DND-41 (cell line): ENCODE measurements around the gene CD37.

Experiments used
- EZH2 ChIP-seq: IDR thresholded peaks from 3 replicates; pipeline ENCODE4 v1.6.1; 2012; ENCODE audit warnings: borderline replicate concordance, low read depth, mild to moderate bottlenecking, moderate library complexity, low read length, inconsistent platforms; ENCODE audit not compliant: severe bottlenecking
- TF ChIP-seq, protein P1 (sequence below): IDR thresholded peaks from 2 replicates; pipeline ENCODE4 v1.5.1; 2012; ENCODE audit warnings: borderline replicate concordance, low read length, moderate library complexity, mild to moderate bottlenecking; ENCODE audit not compliant: poor library complexity, severe bottlenecking; ENCODE audit errors: extremely low read depth

DNA sequence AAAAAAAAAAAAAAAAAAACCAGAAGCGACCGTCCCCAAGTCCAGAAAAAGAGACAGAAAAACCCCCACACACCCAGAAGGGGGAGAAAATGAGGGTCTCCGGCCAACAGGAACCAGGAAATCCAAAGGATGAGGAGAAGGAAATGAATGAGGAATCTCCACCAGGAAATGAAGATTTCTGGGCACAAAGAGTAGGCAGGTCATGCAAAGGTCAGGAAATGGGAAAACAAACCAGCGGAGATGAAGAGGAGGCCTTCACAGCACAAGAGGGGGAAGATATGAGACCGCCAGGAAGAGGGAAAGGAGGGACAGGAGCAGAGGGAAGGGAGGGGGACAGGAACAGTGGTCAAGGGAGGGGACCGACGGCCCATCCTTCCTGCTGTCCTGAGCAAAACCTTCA lies 21.2 kb downstream of the CD37 start:
- TF ChIP-seq, protein P1, sequence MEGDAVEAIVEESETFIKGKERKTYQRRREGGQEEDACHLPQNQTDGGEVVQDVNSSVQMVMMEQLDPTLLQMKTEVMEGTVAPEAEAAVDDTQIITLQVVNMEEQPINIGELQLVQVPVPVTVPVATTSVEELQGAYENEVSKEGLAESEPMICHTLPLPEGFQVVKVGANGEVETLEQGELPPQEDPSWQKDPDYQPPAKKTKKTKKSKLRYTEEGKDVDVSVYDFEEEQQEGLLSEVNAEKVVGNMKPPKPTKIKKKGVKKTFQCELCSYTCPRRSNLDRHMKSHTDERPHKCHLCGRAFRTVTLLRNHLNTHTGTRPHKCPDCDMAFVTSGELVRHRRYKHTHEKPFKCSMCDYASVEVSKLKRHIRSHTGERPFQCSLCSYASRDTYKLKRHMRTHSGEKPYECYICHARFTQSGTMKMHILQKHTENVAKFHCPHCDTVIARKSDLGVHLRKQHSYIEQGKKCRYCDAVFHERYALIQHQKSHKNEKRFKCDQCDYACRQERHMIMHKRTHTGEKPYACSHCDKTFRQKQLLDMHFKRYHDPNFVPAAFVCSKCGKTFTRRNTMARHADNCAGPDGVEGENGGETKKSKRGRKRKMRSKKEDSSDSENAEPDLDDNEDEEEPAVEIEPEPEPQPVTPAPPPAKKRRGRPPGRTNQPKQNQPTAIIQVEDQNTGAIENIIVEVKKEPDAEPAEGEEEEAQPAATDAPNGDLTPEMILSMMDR: no peak
- no peak for TF ChIP-seq EZH2
